PC-9 (cell line): Measurements from ENCODE around the gene AP3S1.

ENCODE experiments used
- CTCF ChIP-seq: fragments of 200-600 bp; sonication (generic); conservative IDR thresholded peaks from 2 replicates; pipeline ENCODE4 v1.6.1; 2017; ENCODE audit warnings: mixed run types, antibody characterized with exemption, mild to moderate bottlenecking, moderate library complexity
- EZH2 ChIP-seq: fragments of 200-600 bp; sonication (generic); IDR thresholded peaks from 2 replicates; pipeline ENCODE4 v1.8.0; 2017; ENCODE audit warnings: antibody characterized with exemption, low read depth

DNA sequence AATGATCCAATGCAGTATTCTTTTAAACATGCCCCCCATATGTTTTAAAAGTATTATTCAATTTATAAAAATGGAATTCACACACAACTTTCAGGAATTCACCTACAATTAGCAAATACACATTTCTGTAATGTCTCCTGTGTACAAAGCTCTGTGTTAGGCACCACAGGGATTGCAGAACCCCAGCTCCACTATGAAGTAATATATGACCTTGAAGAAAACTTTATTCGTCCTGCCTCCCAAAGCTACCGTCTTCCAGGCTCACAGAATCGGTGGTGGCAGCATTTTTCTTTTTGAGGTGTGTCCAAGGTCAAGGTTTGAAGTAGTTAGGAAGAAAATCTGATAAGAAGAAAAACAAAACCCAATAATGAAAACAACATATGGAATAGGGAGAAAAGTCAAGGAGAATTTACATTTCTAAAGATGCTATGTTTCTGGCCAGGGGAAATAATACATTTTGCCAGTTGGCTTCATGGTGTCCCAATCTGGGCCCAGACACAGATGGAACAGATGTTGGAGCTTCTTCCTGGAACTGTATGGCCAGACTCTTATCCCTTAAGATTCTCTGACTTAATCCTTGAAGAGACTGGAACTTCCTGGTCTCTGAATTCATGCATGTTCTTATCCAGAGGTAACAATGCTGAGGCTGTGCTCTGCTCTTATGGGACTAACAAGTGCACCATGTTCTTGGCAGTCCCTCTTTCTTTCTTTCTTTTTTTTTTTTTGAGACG is 98.5 kb downstream of the AP3S1 start:
- TF ChIP-seq CTCF (no peak), EZH2 (no peak)
